CD4-positive, alpha-beta T cell treated with Interleukin-1 beta for 1 hour (primary cell): ENCODE measurements around the gene GPBAR1.
A peak's percentile ranks its signal among the peaks of the same experiment; 100 is the strongest.

ENCODE experiments used
- DNase-seq, 2 donors: peaks; one replicate each; pipeline ENCODE4 v3.0.0-alpha.2; 2020 to 2022

The GPBAR1 gene

DNA sequence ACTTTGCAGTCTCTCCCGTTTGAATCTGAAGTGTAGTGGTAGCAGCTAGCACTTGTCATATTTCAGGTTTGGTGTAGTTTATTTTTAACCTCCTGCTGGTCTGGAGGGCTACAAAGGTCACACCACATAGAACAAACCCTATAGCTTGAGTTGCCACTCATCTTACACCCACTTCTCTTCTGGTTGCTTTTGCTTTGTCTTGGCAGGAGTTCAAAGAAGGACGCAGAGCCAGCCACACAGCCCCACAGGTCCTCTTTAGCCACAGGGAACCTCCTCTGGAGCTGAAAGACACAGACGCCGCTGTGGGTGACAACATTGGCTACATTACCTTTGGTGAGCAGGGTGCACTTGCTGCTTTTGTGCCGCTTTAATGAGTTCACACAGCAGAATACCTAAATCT is 15.6 kb upstream of the GPBAR1 start:
- no peak for DNase-seq

DNA sequence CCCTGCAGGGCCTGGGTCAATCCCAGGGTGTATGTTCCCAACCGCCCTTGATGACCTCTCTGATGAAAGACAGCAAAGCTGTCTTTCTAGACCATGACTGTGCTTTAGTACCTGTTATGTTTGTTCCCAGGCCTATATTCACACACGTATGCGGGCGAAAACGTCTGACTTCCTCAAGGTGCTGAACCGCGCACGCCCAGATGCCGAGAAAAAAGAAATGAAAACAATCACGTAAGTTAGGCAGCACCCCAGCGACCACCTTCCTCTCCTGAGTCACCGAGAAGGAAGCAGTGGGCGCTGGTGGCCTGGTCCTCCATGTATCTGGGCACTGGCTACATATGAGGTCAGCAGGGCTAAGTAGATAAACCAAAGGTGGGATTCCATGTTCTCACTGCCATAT is 11.1 kb upstream of the GPBAR1 start:
- DNase-seq = no peak

DNA sequence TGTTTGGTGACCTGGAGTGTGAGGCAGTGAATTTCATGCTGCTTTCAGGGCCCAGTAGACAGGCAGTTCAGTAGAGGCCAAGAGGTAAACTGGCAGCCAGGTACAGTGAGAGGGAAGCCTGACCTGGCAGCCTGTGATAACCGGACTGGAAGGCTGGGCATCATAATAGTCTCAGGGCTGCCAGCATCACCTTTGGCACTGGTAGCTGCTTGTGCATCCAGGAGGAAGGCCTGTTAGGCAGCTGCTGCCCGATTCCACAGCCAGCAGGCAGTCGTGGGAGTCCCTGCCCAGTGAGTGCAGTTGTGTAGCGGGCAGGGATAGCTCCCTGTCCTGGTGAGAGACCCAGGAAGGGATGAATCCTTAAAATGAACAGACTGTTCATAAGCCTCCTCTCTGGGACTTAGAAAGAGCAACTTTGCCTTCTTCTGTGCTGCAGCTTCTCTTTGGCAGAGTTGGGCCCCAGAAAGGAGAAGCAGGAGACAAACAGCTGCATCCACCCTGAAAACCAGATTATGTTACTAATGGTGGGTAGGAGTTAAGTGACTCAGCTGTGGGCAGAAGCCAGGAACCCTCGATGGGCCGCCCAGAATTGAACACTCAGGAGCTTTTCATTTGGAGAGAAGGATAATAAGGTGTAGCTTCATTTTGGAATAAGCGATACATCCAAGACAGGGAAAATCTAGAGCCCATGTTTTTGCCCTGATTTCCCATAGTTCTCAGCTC is 8.1 kb upstream of the GPBAR1 start:
- no peak for DNase-seq

DNA sequence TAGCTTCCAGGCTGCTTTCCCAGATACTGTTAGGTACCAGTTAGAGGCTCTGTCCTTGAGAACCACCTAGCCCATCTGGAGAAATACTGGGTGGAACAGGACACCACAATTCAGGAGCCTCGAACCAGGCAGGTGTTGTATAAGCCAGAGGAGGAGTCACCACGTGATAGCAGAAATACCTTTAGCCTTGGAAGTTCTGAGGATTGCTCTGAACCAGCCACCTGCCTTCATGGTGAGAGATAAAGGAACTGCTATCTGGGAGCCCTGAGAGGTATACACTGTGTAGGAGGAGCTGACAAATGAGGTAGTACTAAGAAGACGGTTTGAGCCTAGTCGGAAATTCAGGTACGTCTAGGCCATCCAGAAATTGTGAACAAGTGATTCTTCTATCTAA is 7.6 kb upstream of the GPBAR1 start:
- DNase-seq = no peak

DNA sequence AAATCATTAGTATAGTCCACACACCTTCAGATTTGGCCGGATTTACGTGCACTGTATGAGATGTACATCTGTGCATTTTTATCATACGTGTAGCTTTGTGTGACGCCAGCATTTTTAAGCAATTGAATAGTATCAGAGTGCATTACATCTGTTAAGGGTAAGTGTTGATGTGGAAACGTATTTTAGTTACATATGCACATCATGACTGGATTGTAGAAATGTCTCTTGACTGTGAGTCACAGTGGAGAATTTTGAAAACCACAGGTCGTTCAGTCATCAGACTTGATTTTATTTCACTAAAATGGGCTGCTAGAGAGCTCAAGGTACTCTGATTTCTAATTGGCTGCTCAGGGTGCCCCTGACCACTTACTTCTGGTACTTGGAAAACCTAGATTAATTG is 5.4 kb upstream of the GPBAR1 start:
- DNase-seq = no peak

DNA sequence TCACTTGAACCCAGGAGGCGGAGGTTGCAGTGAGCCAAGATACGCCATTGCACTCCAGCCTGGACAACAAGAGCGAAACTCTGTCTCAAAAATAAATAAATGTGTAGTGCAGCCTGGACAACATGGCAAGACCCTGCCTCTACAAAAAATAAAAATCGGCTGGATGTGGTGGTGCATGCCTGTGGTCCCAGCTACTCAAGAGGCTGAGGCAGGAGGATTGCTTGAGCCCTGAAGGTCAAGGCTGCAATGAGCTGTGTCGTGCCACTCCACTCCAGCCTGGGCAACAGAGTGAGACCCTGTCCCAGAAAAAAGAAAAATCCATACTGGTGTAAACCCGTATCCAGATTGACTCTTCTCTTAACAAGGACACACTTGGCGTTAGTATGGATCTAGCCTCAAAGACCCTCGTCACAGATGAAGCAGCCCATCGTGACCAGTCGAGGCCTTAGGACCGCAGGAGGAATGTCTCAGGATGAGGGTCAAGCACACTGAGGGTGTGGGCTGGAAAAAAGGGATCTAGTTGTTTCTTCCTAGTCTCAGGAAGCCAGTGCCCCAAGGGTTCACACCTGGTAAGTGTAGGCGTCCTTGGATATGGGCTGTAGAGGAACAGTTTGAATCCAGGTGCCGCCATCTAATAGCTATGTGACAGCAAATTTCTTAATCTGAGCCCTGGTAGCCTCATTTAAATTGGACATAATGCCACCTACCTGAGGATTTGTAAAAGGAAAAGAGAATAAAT is 4.0 kb upstream of the GPBAR1 start:
- DNase-seq = no peak

DNA sequence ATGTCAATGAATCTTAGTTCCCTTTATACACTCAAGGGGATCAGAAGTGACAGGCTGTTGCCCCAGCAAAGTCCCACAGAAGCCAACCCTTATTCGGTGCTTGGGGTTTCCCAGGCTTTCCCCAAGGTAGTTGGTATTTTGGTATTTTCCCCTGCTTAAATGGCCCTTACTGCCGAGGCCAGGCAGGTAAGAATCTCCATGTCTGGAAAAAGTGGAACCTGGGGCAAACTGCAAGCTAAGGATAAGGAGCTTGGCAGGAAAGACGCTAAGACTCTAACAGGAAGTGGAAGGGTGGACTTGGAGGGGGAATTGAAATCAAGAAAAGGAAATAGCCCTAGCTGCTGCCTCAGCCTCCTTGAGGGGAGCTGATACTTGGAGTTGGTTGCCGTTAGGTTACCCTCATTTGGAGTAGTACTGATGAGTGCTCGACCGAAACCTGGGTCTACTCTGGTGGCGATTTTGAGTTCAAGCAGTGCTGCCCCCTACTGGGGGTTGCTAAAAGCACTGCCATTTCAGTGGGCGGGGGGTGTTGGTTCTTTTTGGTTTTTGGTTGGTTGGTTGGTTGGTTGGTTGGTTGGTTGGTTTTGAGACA is 3.3 kb upstream of the GPBAR1 start:
- peak; percentile 73 to 80 for DNase-seq

DNA sequence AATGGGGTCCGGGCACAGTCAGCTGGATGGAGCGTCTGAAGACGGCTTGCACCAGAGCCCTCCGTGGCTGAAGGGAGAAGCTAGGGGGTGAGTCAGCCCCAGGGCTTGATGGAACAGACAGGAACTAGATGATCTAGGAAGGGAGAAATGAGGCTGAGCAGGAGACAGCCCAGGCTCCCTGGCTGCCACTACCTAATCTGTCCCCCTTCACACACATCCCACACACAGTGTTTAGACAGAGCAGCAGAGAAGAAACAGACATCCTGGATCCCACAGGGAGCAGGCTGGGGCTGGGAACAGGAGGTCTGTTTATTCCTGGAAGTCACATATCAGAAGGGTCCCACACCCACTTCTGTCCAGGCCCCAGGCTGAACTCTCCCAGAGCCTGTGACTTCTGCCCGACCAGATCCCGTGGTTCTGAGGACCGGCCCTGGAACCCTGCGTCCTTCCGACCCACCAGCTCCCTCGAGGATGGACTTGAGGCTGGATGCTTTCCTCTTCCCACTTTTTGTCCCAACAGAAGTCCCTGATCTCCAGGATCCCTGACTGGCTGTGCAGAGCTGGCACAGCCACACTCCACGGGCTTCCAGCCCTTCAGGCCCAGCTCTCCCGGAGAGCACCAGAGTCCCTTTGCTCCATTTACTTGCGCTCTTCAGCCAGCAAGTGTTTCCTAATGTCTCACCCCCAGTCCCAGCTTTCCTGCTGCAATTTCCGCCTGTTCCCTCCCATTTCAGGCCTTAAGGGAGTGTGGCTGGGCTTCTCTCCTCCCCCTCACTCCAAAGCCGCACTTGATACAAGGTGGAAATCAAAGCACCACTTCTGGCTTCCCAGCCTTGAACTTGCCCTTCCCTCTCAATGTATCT is 1.5 kb upstream of the GPBAR1 start:
- peak in 1 of 2 donors; percentile 35 for DNase-seq

DNA sequence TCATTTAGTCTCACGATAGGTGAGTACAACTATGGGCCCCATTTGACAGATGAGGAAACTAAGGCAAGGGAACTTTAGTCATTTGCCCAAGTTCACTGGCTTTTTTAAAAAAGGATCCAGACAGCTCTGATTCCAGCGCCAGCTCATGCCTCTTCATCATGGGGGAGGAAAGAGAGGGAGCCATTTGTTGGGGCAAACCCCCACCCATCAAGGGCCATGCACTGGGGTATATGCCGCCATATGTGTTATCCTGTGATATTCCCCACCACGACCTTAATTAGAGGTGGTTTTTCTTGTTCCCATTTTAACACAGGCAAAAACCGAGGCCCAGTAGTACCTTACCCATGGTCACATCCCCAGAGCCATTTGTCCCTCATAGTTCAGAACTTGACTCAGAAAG is 649 bp upstream of the GPBAR1 start:
- DNase-seq = no peak

DNA sequence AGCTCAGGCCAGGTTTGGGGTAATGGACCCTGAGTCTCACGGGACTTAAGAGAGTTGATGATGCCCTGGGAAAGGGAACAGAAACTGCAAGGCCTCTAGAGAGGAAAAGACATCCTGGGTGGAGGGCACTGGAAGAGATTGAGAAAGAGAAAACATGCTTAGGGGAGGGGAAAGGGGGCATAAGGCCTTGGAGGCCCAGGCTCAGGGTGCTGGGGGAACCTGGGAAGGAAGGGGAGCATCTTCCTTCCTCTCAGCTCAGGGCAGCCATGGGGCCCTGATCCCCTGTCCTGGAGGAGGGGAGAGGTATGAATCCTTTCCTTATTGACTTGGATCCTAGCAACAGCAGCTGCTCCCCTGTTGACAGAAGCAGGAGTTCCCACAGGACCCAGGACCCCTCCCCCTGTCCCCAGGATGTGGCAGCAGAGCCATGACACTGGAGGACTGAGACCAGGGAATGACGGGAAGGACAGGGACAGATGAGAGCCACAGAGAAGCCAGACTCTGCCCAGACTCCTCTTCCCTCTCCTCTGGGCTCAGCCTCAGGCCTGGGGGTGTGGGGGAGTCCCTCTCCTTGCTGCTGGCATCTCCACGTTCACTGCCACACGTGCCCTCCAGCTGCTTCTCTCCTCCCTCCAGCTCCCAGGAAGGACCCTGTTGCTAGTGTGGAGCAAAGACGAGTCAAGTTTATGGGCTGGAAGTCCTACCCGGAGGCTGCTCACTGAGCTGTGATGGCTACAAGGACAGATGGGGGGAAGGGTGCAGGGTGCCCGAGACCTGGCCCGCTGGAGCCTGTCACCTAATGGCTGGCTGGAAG is 815 bp downstream of the GPBAR1 start:
- no peak for DNase-seq

DNA sequence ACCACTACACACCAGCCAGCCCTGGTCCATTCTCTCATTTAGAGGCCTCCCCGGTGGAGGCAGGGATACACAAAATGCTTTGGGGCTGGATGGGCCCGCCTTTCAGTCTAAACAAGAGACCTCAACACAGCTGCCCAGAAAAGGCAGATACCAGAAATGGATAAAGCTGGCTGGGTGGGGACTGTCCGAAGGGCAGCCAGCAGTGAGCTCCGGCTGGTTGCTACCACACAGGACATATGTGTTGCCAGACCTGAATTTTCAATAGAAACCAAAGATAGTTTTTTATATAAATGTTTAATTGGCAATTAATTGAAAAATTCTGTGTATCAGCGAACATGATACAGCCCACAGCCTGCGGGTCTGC is 1.4 kb downstream of the GPBAR1 start:
- DNase-seq = no peak

DNA sequence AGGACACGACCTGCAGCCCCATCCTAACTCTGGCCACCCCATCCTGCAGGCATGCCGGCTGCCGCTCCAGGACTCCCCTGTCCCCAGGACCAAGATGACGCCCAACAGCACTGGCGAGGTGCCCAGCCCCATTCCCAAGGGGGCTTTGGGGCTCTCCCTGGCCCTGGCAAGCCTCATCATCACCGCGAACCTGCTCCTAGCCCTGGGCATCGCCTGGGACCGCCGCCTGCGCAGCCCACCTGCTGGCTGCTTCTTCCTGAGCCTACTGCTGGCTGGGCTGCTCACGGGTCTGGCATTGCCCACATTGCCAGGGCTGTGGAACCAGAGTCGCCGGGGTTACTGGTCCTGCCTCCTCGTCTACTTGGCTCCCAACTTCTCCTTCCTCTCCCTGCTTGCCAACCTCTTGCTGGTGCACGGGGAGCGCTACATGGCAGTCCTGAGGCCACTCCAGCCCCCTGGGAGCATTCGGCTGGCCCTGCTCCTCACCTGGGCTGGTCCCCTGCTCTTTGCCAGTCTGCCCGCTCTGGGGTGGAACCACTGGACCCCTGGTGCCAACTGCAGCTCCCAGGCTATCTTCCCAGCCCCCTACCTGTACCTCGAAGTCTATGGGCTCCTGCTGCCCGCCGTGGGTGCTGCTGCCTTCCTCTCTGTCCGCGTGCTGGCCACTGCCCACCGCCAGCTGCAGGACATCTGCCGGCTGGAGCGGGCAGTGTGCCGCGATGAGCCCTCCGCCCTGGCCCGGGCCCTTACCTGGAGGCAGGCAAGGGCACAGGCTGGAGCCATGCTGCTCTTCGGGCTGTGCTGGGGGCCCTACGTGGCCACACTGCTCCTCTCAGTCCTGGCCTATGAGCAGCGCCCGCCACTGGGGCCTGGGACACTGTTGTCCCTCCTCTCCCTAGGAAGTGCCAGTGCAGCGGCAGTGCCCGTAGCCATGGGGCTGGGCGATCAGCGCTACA is 2.1 kb downstream of the GPBAR1 start:
- no peak for DNase-seq

DNA sequence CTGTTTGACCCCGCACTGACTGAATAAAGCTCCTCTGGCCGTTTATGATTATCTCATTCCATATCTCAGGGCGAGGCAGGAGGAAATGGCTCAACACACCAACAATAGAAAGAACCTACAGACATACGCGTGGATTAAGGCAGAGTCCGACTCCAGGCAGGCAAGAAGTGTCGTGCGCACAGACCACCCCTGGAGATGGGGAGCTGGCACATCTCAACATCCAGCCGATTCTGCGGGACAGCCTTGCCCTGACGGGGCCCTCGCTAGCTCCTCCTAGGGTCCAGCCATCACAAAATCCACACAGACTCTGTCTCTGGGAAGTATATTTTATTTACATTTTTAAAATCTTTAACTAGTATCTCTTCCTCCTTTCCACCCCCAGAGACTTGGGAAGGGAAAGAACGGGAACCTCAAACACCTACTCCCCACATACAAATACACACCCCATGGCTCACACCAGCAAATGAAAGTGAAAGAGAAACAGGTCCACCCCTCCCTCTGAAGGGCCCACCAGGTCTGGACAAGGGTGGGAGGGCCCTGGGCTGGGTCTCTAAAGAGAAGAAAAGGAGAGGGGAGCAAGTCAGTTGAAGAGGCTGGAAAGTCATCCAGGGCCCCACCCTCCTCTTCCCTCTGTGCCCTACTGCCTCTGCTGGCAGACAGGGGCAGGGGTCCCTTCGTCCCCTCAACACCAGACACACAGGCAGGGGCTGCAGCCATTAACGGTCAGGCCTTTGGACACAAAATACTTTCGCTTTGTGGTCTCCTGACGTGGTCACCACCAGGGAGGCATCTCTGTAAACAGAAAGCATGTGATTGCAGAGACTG is 3.2 kb downstream of the GPBAR1 start:
- DNase-seq = no peak

DNA sequence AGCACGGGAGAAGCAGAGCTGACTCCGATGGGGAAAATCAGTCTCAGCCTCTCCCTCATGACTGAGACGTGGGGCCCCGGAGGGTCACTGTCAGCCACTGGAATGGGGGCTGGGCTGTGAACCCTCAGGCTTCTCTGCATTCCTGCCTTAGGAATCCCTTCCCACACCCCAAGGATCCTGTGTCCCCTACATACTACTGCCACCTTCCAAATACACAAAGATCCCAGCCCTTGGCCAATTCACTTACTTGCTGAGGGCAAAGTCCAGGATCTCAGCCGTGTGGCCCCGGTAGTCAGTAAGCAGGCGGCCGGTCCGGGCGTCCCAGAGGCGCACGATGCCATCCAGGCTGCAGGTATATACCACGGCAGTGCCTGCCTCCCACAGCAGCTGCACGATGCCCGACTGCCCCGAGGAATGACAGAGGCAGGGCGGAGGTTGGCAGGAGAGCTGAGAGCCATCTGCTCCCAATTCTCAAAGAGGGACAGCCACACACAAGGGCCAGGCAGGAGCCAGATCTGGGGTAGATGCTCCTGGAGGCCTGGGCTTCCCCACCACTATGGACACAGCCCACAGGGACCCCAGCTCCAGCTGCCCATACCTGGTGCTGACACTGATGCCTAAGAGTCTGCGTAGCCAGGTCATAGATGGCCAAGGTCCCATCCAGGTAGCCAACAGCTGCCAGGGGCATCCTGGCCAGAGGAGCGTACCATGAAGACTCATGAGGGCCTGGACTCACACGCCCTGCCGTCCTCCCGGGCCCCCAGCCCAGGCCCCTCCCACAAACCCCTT is 4.2 kb downstream of the GPBAR1 start:
- DNase-seq = no peak

DNA sequence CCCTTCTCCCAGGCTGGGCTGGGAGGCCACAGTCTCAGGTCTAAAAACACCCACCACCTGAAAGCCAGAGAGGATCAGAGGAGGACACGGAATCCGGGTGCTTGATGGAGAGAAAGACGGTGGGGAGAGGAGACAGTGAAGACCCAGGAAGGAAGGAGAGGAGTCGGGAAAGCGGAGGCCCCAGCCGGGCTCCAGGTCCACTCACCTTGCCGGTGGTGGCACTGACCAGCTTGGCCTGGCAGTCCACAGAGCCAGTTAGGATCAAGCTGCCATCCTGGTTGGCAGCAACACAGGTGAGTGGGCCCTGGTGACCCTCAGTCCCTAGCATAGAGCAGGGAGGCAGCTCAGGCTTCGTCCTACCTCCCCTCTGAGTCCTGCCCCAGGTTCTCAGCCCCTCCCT is 4.8 kb downstream of the GPBAR1 start:
- DNase-seq = no peak

DNA sequence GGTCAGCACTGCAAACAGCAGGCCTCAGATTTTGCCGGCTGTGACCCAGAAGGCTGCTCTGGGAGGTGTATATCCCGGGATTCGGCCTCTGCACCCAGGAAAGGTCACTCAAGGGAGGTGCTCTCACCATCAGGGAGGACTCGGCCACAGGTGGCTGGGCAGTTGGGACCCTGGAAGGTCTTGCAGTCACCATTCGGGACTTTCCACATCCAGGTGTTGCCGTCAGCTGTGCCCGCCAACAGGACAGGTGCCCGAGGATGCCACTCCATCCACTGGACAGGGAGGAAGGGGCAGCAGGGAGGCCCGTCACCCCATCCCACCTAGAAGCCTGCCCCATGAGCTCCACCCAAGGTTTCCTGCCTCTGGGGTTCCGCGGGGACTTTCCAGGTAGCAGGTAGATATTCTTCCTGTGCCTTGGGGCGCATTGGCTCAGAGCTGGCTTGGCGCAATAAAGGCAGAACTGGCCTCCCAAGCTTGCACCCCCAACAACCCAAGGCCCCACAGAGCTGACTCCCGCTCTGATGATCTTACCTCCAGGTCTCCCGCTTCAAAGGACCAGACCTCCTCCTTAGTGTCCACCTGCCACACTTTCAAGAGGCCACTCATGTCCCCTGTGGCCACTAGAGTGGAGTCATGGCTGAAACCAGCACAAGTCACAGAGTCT is 5.6 kb downstream of the GPBAR1 start:
- DNase-seq = no peak

DNA sequence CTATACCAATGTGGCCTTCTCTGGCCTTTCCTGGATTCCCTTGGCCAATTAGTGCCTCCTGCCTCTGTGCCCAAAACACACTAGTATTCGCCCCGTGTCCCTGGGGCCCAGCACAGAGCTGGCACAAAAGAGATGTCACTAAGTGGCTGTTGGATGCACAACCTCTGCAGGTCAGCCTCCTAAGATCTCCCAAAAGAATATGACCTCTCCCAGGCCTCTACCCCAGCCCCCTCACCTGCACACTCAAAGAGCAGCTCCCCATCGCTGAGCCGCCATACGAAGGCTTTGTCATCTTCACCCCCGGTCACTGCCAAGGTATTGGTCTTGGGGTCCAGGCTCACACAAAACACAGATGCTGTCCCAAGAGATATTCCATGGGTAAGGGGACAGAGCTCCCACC is 6.4 kb downstream of the GPBAR1 start:
- no peak for DNase-seq

DNA sequence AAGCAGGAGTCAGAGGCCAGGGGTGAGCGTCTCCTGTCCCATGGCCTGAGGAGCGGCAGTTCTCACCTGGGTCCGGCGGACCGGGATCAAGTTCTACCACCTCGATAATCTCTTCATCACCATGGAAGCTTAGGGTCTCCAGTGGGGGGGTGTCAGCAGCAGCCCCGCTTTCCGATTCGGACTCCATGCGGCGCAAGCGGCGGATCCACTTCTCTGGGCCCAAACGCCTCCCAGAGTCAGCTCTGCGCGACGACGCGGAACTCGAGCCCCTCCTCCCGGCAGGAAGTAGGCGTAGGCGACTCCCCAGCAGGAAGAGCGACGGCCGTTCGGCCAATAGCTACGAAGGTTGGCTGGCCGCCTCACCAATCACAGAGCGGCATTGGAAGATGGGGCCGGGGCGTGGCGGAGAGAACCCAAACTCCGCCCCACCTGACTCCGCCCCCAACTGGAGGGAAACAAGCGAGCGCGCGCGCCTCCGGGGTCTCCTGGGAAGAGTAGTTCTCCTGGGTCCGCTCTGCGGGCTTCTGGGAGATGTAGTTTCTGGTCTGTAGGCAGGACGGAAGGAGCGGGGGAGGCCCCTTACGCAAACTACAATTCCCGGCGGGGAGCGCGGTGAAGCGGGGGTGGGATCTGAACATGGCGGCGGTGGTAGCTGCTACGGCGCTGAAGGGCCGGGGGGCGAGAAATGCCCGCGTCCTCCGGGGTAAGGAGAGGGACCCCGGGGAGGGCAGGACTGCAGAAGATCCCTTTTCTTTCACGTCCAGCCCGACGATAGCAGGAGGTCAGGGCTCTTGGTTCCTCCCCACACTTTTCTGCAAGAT is 9.3 kb downstream of the GPBAR1 start, which contains the start of the genes AAMP and PNKD:
Gene AAMP, minus strand, starts transcription at position 238 of the 821 bp plus-strand sequence. Its CDS starts 51 bp downstream, at position 187.
Gene PNKD, plus strand, starts transcription at position 620 of the 821 bp plus-strand sequence. Its CDS starts 17 bp downstream, at position 637.
- peak; percentile 100 for DNase-seq
